ENCODE measurements around the gene SOX10.
"Not testable (repeated sequence)": the region's sequence is repeated elsewhere in the genome, so short reads cannot be mapped to it uniquely, and the experiment has no call there.

SOX10 gene

DNA sequence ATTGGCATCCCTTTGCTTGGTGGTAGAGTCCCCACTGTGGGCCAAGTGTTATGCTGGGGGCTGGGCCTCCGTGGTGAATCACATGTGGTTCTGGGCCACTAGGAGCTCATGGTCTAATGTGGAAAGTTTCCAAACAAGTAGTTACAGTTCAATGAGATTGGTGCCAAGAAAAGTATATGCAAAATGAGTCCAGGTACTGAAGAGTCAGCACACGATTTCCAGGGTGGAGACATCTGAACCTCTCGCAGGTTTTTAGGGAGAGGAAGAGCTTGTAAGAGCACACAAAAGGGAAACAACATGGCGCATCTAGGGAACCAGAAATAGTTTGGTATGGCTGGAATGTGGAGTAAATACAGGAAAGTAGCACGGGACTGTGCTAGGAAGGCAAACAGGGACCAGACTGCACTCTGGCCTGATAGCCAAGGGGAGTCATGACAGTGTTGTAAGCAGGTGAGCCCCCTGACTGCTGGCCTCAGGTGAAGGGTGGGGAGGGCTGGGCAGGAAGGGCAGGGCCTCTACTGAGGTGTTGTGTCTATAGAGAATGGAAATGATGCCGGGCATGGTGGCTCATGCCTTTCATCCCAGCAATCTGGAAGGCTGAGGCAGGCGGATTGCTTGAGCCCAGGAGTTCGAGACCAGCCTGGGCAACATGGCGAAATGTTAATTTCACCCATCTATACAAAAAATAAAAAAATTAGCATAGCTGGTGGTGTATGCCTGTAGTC is 18.3 kb downstream of the SOX10 start:
- DNase-seq (ENCODE audit: low read depth in 2 of 2), result no peak

GRCh38 chr22:37961062-37961461 is 23.3 kb downstream of the SOX10 start:
- no peak for DNase-seq (ENCODE audit: low read depth in 2 of 2)

- no peak for DNase-seq (ENCODE audit: low read depth in 2 of 2)
Measured at GRCh38 chr22:37959231-37959825, 25.0 kb downstream of the SOX10 start.

DNA sequence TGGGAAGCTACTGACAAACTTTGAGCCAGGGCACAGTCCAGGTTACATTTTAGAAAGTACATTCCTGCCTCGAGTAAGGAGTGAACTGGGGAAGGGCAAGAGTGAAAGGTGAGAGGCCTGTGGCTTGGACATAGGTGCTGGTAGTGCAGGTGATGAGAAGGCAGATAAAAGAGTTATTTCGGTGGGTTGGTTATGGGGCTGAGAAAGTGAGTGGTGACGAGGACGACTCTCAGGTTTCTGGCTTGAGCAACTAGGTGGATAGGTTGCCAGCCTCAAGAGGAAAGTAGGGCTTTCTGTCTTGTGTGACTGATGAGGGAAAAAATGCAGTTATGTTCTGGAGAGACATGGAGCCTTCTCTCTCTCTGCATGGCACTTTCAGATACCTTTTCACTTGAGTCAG is 27.1 kb downstream of the SOX10 start:
- no peak for DNase-seq (ENCODE audit: low read depth in 2 of 2)

DNA sequence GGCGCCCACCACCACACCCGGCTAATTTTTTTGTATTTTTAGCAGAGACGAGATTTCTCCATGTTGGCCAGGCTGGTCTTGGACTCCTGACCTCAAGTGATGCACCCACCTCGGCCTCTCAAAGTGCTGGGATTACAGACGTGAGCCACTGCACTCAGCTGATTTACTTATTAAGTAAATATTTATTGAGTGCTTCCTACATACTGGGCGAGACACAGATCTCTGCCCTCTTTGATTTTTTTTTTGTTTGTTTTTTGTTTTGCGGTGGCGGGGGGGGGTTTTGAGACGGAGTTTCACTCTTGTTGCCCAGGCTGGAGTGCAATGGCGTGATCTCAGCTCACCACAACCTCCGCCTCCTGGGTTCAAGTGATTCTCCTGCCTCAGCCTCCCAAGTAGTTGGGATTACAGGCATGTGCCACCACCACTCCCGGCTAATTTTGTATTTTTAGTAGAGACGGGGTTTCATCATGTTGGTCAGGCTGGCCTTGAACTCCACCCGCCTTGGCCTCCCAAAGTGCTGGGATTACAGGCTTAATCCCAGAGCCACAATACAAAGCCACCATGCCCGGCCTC is 28.4 kb downstream of the SOX10 start:
- DNase-seq (ENCODE audit: low read depth in 2 of 2), result not testable (repeated sequence)

- no peak for DNase-seq (ENCODE audit: low read depth in 2 of 2)
Measured at GRCh38 chr22:37954686-37955085, 29.7 kb downstream of the SOX10 start.

DNA sequence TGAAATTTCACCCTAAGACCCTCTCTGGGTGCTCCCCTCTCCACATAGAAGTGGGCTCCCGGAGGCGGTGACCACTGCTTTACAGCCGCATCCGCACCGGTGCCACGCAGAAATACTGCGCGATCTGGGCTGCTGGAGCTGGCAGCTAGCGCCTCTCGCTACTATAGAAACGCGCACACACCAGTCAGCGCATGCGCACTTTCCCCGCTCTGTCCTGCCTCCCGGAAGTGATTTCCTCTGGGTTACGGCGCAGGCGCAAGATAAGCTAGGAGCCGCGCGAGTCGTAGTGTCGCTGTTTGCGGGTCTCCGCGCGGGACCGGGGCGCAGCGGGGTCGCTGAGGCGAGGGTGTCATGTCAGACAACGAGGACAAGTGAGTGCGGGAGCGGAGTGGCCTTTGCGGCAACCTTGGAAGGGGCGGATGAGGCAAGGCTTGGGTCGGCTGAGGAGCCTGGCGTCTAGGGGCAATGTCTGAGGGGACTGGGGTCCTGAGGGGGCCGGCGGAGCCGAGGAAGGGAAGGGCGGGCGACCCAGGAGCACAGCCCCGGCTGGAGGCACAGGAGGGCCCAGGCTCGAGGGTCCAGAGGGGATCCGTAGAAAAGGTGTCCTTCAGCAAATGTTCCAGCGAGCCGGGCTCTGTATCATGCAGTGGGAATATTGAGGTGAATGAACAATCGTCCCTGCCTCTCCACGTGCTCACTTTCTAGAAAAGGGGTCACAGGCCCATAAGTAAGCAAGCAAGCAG is 30.7 kb downstream of the SOX10 start, which contains the start of the genes C22orf23 and POLR2F:
Gene C22orf23, minus strand, starts transcription at position 165 of the 743 bp plus-strand sequence. CDS start 452 bp downstream, outside the sequence.
Gene POLR2F, plus strand, starts transcription at position 263 of the 743 bp plus-strand sequence. Its CDS starts 89 bp downstream, at position 352.
- DNase-seq (ENCODE audit: low read depth in 2 of 2), result peak; percentile 90 to 93

GRCh38 chr22:37953062-37953436 is 31.3 kb downstream of the SOX10 start:
- DNase-seq (ENCODE audit: low read depth in 2 of 2), result no peak

DNA sequence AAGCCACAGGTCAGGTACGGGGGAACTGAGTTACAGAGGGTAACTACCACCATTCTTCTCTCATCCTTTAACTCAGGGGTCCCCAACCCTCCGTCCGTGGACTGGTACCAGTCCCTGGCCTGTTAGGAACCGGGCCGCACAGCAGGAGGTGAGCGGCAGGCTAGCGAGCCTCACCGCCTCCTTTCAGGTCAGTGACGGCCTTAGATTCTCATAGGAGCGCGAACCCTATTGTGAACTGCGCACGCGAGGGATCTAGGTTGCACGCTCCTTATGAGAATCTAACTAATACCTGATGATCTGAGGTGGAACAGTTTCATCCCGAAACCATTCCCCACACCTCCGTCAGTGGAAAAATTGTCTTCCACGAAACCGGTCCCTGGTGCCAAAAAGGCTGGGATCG is 31.7 kb downstream of the SOX10 start:
- not testable (repeated sequence) for DNase-seq (ENCODE audit: low read depth in 2 of 2)

GRCh38 chr22:37951305-37951704 is 33.0 kb downstream of the SOX10 start:
- DNase-seq (ENCODE audit: low read depth in 2 of 2), result no peak

DNA sequence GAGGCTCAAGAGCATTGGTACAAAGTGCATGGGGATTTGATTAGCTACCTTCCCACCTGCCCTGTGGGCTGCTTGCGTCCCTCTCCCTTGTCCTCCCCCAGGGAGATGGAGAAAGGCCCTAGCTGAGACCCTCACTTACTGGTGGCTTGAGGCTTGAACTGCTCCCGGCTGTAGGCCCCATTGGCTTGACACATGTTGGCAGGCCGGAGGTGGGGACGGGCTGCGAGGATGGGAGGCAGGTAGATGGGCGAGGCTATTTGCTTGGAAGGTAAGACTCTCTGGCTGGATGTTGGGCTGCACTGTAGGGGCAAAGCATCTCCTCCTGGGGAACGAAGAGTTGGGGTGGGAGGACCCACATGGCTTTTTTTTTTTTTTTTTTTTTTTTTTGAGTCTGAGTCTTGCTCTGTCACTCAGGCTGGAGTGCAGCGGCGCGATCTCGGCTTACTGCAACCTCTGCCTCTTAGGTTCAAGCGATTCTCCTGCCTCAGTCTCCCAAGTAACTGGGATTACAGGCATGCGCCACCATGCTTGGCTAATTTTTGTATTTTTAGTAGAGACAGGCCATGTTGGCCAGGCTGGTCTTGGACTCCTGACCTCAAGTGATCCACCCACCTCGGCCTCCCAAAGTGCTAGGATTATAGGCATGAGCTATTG is 37.1 kb downstream of the SOX10 start:
- DNase-seq (ENCODE audit: low read depth in 2 of 2), result not testable (repeated sequence)

DNA sequence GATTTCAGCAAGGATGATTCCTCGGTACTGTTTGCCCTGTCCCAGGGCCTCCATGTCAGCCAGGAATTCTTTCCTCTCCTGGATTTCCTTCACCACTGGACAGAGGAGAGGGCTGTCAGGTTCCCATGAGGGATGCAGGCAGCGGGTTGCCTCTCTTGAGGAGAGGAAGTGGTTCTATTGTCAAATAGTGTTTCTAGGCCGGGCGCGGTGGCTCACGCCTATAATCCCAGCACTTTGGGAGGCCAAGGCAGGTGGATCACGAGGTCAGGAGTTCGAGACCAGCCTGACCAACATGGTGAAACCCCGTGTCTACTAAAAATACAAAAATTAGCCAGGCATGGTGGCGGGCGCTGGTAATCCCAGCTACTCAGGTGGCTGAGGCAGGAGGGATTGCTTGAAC is 39.9 kb downstream of the SOX10 start:
- not testable (repeated sequence) for DNase-seq (ENCODE audit: low read depth in 2 of 2)

DNA sequence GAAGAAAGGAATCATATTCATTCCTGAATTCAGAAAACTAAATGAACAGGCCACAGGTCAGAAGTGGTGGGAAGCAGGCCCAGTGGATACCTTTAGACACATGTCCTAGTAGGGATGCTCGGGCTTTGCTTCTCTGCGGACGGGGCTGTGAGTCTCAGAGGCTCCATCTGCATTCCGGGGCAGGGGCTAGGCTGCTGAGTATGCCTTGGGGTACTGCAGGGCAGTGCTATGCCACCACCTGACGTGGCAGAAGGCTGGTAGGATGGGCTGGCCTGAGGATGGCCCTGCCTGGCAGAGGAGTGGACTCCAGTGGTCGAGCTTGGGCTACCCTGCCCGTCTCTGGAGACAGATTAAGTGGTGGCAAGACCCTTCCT is 40.5 kb downstream of the SOX10 start:
- DNase-seq (ENCODE audit: low read depth in 2 of 2), result no peak

GRCh38 chr22:37943136-37943824 is 41.1 kb downstream of the SOX10 start:
- no peak for DNase-seq (ENCODE audit: low read depth in 2 of 2)

- DNase-seq (ENCODE audit: low read depth in 2 of 2), result no peak
Measured at GRCh38 chr22:37942133-37942532, 42.2 kb downstream of the SOX10 start.

DNA sequence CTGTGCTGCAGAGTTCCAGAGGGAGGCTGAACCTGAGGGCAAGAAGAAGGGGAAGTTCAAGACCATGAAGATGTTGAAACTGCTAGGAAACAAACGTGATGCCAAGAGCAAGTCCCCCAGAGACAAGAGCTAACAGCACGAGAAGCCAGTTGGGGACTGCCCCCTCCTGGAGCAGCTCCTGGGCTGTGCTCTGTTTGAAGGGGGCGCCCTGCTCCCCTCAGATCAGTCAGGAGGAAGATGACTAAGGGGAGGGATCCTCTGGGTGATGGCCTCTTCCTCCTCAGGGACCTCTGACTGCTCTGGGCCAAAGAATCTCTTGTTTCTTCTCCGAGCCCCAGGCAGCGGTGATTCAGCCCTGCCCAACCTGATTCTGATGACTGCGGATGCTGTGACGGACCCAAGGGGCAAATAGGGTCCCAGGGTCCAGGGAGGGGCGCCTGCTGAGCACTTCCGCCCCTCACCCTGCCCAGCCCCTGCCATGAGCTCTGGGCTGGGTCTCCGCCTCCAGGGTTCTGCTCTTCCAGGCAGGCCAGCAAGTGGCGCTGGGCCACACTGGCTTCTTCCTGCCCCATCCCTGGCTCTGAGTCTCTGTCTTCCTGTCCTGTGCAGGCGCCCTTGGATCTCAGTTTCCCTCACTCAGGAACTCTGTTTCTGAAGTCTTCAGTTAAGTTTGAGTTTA is 43.5 kb downstream of the SOX10 start:
- no peak for DNase-seq (ENCODE audit: low read depth in 2 of 2)

DNA sequence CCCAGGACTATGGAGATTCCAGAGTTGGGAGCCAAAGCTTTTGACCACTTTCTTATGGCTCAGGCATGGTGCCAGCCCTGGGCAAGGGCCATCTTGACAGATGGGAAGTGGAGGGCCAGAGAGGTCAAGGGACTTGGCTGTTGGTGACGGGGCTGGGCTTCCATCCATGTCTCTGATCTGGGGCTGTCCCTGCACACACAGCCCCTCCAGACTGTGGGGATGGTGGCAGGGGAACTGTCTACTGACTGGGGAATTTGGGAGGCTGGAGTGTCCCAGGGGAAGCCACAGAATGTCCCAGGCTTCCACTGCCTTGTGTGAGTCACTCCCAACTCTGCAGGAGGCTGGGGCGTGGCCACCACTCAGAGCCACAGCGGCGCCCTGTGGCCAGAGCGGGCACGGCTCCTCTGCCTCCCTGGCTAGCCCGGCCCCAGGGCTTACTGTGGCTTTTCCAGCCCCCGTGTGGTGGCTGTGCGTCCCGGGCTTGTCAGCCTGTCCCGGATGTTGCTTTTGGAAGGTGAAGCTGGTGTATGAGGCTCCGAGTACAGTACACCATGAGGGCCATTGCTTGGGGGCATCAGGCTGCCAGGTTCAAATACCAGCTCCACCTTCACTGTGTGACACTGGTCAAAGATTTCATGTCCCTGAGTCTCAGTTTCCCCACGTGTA is 50.5 kb downstream of the SOX10 start:
- DNase-seq (ENCODE audit: low read depth in 2 of 2), result peak; percentile 40 to 74

DNA sequence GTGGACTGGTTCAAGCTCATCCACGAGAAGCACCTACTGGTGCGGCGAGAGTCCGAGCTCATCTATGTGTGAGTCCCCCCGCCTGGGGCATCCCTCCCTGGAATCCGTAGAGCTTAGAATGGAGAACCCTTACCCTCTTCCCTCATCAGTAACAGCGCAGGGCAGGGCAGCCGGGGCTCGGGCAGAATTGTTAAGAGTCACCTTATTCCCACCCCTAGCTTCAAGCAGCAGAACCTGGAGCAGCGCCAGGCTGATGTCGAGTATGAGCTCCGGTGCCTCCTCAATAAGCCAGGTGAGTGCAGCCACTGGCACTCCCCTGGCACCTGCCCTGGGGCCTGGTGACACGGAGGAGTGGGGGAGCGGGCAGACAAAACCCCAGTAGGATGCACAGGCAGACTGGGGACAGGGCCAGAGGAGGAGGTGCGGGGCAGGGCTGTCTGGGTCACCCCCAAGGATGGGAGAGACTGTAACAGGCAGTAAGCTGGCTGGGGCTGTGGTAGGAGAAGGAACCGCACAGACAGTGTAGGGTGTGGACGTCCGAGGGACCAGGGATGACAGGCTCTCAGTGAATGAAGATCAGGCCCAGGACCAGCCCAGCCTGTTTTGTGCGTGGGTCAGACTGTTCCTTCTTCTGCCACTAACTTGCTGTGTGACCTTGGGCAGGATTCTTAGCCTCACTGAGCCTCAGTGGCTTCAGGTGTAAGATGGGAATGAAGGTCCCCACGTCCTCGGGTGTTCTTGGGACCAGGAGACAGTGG is 51.4 kb downstream of the SOX10 start:
- no peak for DNase-seq (ENCODE audit: low read depth in 2 of 2)

- no peak for DNase-seq (ENCODE audit: low read depth in 2 of 2)
Measured at GRCh38 chr22:37932401-37932800, 52.0 kb downstream of the SOX10 start.

Measured in stimulated activated CD4-positive, alpha-beta T cell treated with anti-CD3 and anti-CD28 coated beads, Interleukin-1b, Interleukin-23, amount 100 ng/mL, for 1 hour (primary cell).